Esophagus squamous epithelium (tissue), 5 donors: ENCODE results near the gene LAMA5. TPM values are rescaled to one million over a fixed set of nuclear protein-coding genes. Genes with fewer than 3 reads are reported as not detected.

Experiments used
- DNase-seq: peaks from one replicate; lab custom pipeline; 2025; lab: John Stamatoyannopoulos, UW
- H3K27ac ChIP-seq, 4 donors: fragments of 200-600 bp; sonication (generic); one replicate each; pipeline ENCODE4 v1.5.1; 2016 to 2019; ENCODE audit warnings: mild to moderate bottlenecking in 1 of 4
- H3K27me3 ChIP-seq, 4 donors: fragments of 200-600 bp; sonication (generic); 1 replicate in 3 of 4; 2 replicates in 1 of 4; pipeline versions ENCODE4 v1.5.1 to v1.6.0; 2017 to 2021; ENCODE audit warnings: antibody characterized with exemption in 1 of 4
- H3K36me3 ChIP-seq, 3 donors: fragments of 200-600 bp; sonication (generic); one replicate each; pipeline ENCODE4 v1.5.1; 2016 to 2019
- H3K4me1 ChIP-seq, 3 donors: fragments of 200-600 bp; sonication (generic); one replicate each; pipeline ENCODE4 v1.5.1; 2017 to 2019
- H3K4me3 ChIP-seq, 4 donors: fragments of 200-600 bp; sonication (generic); 1 replicate in 3 of 4; 2 replicates in 1 of 4; pipeline ENCODE4 v1.5.1; 2016 to 2019; ENCODE audit warnings: mild to moderate bottlenecking in 2 of 4, moderate library complexity in 1 of 4
- H3K9me3 ChIP-seq, 3 donors: fragments of 200-600 bp; sonication (generic); one replicate each; pipeline ENCODE4 v1.5.1; 2016 to 2019
- CTCF ChIP-seq, 6 experiments: fragments of 450-650 bp in 4 of 6; fragments of 200-600 bp in 2 of 6; sonication (generic) in 2 of 6; IDR thresholded peaks; one replicate each; pipeline ENCODE4 v1.5.1; 2016 to 2019; ENCODE audit warnings: antibody characterized with exemption in 6 of 6, mild to moderate bottlenecking in 4 of 6, moderate library complexity in 4 of 6
- POLR2A ChIP-seq, 4 donors: fragments of 450-650 bp; IDR thresholded peaks; one replicate each; pipeline ENCODE4 v1.6.1; 2017; ENCODE audit warnings: antibody characterized with exemption in 4 of 4, mild to moderate bottlenecking in 4 of 4, moderate library complexity in 3 of 4
- WGBS, 2 donors: methylation state at CpG; one replicate each; pipeline ENCODE4 v1.1.5; 2018; 5-methylcytosine and 5-hydroxymethylcytosine counted together
- intact Hi-C: fragments of 100-400 bp; cut with DNase I; formaldehyde crosslinking; loops from one replicate; pipeline ENCODE4 v1.15.0; 2022
- total RNA-seq, 4 donors: library from RNA; depleted of rRNA; stranded (reverse); fragments of >200 nt; gene quantifications; one replicate each; pipeline ENCODE4 v1.1.0, GENCODE V29; 2016
- donor health status: DM: yes; HTN: yes; CAD: no.

LAMA5 gene
- total RNA-seq, 4 donors from 2014 or later, result 60.4 to 127 (median 98.9) TPM

GRCh38 chr20:62268228-62268900 lies 98.7 kb downstream of the LAMA5 start:
- no peaks in the 10 kb centered on the region for H3K27me3 ChIP-seq
- intact Hi-C loops, result no loop called here
- H3K9me3 ChIP-seq, result no peaks in the 10 kb centered on the region
- TF ChIP-seq CTCF (IDR thresholded peaks at IDR 0.05) (no peak), POLR2A (IDR thresholded peaks at IDR 0.05) (no peak)
- no peak for DNase-seq
- no peak overlapping the region for H3K27ac ChIP-seq
- 74 to 86% methylated on average over 6 to 7 of the region's 7 CpGs for WGBS, 2 donors
- H3K4me1 ChIP-seq, result peaks cover 0 to 19% (median 6%) of the 10 kb centered on the region in 3 donors
- no peak overlapping the region for H3K4me3 ChIP-seq
- H3K36me3 ChIP-seq, result peaks cover 10 to 91% (median 29%) of the 10 kb centered on the region in 3 donors

- Histone ChIP-seq H3K27ac (no peak overlapping the region), H3K4me3 (no peak overlapping the region), H3K27me3 (no peaks in the 10 kb centered on the region), H3K36me3 (peaks cover 16 to 91% (median 25%) of the 10 kb centered on the region in 3 donors), H3K4me1 (peaks cover 0 to 19% (median 6%) of the 10 kb centered on the region in 3 donors), H3K9me3 (no peaks in the 10 kb centered on the region)
- TF ChIP-seq POLR2A (IDR thresholded peaks at IDR 0.05) (no peak), CTCF (IDR thresholded peaks at IDR 0.05) (no peak)
- intact Hi-C loops, result no loop called here
- WGBS, 2 donors, result 61 to 78% methylated on average over 9 to 10 of the region's 10 CpGs
- no peak for DNase-seq
These were observed 99.6 kb downstream of the LAMA5 start for GRCh38 chr20:62267543-62267942.

GRCh38 chr20:62266851-62267250 lies 100.3 kb downstream of the LAMA5 start:
- H3K27ac ChIP-seq, result no peak overlapping the region

GRCh38 chr20:62266340-62266739 lies 100.8 kb downstream of the LAMA5 start:
- Histone ChIP-seq H3K36me3 (peaks cover 13 to 91% (median 25%) of the 10 kb centered on the region in 3 donors), H3K27me3 (no peaks in the 10 kb centered on the region), H3K4me1 (peaks cover 0 to 19% (median 6%) of the 10 kb centered on the region in 3 donors), H3K9me3 (no peaks in the 10 kb centered on the region), H3K4me3 (no peak overlapping the region), H3K27ac (no peak overlapping the region)
- no peak for DNase-seq
- TF ChIP-seq CTCF (IDR thresholded peaks at IDR 0.05) (no peak), POLR2A (IDR thresholded peaks at IDR 0.05) (no peak)
- intact Hi-C loops, result no loop called here
- 91 to 93% methylated on average over 10 of the region's 10 CpGs for WGBS, 2 donors

More at GRCh38 chr20:62266851-62267250, 100.3 kb downstream of the LAMA5 start:
- WGBS, 2 donors, result 59% methylated on average over 12 of the region's 13 CpGs
- Histone ChIP-seq H3K4me1 (peaks cover 0 to 19% (median 6%) of the 10 kb centered on the region in 3 donors), H3K27me3 (no peaks in the 10 kb centered on the region), H3K36me3 (peaks cover 13 to 91% (median 23%) of the 10 kb centered on the region in 3 donors), H3K4me3 (no peak overlapping the region), H3K9me3 (no peaks in the 10 kb centered on the region)
- no peak for DNase-seq
- TF ChIP-seq POLR2A (IDR thresholded peaks at IDR 0.05) (no peak), CTCF (IDR thresholded peaks at IDR 0.05) (no peak)
- intact Hi-C loops, result no loop called here

GRCh38 chr20:62265365-62265764 lies 101.7 kb downstream of the LAMA5 start:
- H3K4me1 ChIP-seq, result peaks cover 0 to 19% (median 6%) of the 10 kb centered on the region in 3 donors
- no peaks in the 10 kb centered on the region for H3K27me3 ChIP-seq
- TF ChIP-seq CTCF (IDR thresholded peaks at IDR 0.05), result no peak
- TF ChIP-seq POLR2A (IDR thresholded peaks at IDR 0.05), result no peak
- no peak for DNase-seq
- no peak overlapping the region for H3K4me3 ChIP-seq
- H3K36me3 ChIP-seq, result peaks cover 13 to 96% (median 29%) of the 10 kb centered on the region in 3 donors
- H3K9me3 ChIP-seq, result no peaks in the 10 kb centered on the region
- 88 to 100% methylated on average over 1 of the region's 1 CpG for WGBS, 2 donors
- intact Hi-C loops, result no loop called here
- no peak overlapping the region for H3K27ac ChIP-seq
